Fibroblast of villous mesenchyme (primary cell): ENCODE measurements around the gene PCED1B. TPM values are rescaled to one million over a fixed set of nuclear protein-coding genes. Genes with fewer than 3 reads are reported as not detected.

Experiments
- DNase-seq: peaks from one replicate; pipeline ENCODE4 v3.0.0-alpha.2; 2010; ENCODE audit warnings: low read depth
- H3K4me3 ChIP-seq: 2 replicates; pipeline ENCODE4 v1.5.1; 2011; ENCODE audit warnings: low read depth, mild to moderate bottlenecking, low read length
- total RNA-seq: library from RNA; depleted of rRNA; stranded (reverse); fragments of >200 nt; gene quantifications from 2 replicates; pipeline ENCODE4 v1.2.3, GENCODE V29; 2012
- TF ChIP-seq, protein P1 (sequence below): IDR thresholded peaks from 2 replicates; pipeline ENCODE4 v1.5.1; 2012; ENCODE audit warnings: low read depth, mild to moderate bottlenecking, low read length; ENCODE audit not compliant: insufficient read depth

The PCED1B gene
- total RNA-seq, 1 donor: 1.7 TPM

DNA sequence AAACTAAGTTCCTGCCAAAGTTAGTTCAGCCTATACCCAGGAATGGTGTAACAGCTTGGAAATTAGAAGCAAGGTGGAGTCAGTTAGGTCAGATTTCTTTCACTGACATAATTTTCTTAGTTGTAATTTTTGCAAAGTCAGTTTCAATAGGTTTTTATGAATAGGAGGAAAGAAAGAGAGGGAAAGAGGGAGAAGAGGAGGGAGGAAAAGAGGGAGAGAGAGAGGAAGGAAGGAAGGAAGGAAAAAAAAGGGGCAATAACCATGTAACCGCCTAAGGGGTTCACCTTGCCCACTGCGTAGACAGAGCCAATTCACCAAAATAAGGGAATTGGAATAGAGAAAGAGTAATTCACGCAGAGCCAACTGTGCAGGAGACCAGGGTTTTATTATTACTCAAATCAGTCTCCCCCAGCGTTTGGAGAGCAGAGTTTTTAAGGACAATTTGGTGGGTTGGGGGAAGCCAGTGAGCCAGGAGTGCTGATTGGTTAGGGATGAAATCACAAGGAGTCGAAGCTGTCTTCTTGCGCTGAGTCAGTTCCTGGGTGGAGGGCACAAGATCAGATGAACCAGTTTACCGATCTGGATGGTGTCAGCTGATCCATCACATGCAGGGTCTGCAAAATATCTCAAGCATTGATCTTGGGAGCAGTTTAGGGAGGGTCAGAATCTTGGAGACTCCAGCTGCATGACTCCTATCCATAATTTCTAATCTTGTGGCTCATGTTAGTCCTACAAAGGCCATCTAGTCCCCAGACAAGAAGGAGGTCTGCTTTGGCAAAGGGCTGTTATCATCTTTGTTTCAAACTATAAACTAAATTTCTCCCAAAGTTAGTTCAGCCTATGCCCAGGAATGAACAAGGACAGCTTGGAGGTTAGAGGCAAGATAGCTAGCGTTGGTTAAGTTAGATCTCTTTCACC lies 126.4 kb downstream of the PCED1B start:
- DNase-seq: no peak
- H3K4me3 ChIP-seq: no peak overlapping the region
- TF ChIP-seq, protein P1, sequence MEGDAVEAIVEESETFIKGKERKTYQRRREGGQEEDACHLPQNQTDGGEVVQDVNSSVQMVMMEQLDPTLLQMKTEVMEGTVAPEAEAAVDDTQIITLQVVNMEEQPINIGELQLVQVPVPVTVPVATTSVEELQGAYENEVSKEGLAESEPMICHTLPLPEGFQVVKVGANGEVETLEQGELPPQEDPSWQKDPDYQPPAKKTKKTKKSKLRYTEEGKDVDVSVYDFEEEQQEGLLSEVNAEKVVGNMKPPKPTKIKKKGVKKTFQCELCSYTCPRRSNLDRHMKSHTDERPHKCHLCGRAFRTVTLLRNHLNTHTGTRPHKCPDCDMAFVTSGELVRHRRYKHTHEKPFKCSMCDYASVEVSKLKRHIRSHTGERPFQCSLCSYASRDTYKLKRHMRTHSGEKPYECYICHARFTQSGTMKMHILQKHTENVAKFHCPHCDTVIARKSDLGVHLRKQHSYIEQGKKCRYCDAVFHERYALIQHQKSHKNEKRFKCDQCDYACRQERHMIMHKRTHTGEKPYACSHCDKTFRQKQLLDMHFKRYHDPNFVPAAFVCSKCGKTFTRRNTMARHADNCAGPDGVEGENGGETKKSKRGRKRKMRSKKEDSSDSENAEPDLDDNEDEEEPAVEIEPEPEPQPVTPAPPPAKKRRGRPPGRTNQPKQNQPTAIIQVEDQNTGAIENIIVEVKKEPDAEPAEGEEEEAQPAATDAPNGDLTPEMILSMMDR: no peak

DNA sequence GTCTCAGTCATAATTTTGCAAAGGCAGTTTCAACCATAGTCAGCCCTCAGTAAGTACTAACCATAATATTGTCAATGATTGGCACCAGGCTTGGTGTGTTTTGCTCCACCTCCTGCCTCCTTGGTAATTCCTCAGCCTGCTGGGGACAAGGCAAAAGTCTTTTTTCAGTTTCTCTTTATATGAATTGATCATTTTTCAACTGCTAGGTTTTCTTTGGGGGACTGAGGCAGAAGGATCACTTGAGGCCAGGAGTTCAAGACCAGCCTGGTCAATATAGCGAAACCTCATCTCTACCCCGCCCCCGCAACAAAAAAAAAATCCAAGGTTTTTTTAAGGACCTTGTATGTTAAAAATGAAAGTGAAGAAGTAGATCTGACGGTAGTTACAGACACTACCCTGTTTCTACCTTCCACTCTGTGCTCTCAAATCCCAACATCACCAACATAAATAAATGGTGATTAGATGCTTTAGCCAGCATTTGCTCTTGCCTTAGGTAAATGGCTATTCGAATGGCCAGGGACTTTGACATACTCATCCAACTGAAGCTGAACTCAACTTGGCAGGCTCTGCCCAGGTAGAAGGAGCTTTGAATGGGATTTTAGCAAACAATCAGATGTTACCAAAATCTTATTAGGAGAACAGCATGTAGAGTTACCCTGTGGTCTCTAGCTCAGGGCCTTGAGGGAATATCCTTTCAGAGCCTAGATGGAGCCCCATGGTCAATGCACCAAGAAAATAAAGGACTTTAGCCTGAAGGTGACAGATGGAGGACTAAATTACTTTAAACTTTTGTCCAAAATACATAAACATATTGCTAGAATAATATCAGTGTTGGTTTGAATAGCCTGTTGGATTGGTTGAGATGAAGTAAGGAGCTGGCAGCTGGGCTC lies 127.3 kb downstream of the PCED1B start:
- TF ChIP-seq, protein P1: no peak
- H3K4me3 ChIP-seq: no peak overlapping the region
- DNase-seq: no peak

DNA sequence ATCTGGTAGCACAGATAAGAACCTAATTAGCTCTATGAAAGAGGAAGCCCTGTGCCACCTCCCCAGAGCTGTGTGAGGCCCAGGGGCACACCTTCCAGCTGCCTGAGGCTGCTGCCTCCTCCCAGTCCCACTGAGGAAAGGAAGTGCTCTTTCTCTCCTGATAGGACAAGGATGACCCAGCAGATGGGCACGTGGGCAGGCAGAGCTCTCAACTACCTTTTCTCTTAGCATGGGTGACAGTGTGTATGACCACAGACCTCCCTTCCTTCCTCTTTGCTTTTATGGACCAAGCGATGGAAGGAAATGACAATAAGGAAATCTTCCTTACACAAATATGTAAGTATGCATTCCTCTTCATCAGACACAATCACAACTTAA lies 127.9 kb downstream of the PCED1B start:
- DNase-seq: no peak
- no peak overlapping the region for H3K4me3 ChIP-seq
- TF ChIP-seq, protein P1: no peak

DNA sequence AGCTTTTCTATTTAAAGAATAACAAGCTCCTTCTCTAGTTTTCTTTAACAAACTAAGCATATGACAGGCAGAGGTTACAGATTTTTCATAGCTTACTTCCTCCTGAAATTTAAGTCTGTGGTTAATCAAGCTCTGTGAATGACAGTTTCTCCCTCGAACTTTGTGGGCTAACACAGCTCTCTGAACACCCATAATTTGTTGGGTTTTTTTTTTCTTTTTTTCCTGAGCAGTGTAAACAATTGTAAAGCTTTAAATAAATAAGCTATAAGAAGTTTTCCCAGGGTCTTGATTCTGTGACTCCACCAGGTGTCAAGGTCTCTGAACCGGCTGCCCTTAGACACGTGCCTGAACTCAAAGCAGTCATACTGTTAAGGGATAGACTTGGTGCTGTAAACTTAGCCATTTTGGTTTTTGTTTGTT lies 128.4 kb downstream of the PCED1B start:
- TF ChIP-seq, protein P1: no peak
- no peak for DNase-seq
- H3K4me3 ChIP-seq: no peak overlapping the region

DNA sequence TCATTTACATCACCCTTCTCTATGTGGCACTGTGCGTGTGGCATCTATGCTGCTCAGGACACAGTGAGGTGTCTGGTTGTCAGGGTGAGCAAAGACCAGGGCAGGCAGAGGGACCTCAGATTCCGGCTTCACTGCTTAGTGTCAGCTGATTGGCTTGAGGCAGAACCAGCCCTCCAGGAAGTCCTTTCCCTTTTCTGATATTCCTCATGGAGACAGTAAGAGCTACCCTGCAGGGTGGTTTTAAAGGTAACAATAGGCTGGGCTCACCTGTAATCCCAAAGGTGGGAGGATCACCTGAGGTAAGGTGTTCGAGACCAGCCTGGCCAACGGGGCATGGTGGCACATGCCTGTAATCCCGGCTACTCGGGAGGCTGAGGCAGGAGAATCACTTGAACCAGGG lies 129.6 kb downstream of the PCED1B start:
- no peak for DNase-seq
- TF ChIP-seq, protein P1: no peak
- no peak overlapping the region for H3K4me3 ChIP-seq

DNA sequence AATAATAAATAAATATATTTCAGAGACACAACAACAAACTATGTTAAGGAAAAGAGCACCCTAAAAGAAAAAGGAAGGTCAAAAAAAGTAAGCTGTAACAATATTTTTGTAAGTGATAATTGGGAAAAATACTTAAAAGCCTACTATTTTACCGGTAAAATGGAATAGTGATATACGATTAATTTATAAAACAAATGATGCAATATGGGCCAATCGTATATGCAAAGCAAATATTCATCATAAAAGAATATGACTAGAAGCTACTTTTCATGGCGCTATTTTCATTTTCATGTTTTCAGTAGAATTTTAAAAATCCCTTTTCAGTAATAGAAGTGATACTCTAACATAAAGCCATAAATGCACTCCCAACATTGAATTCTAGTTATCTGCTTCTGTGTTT lies 131.4 kb downstream of the PCED1B start:
- TF ChIP-seq, protein P1: no peak
- no peak overlapping the region for H3K4me3 ChIP-seq
- DNase-seq: no peak
